Upper lobe of left lung (tissue), 4 donors: ENCODE data around the gene MCEMP1.

Experiments
- POLR2A ChIP-seq, 4 donors: fragments of 450-650 bp; IDR thresholded peaks; one replicate each; pipeline ENCODE4 v1.5.1; 2016 to 2017; ENCODE audit warnings: antibody characterized with exemption in 4 of 4, mild to moderate bottlenecking in 2 of 4
- POLR2AphosphoS5 ChIP-seq, 2 donors: sonication (generic); formaldehyde crosslinking; IDR thresholded peaks; one replicate each; pipeline ENCODE4 v1.5.1; 2017; ENCODE audit warnings: antibody characterized with exemption in 2 of 2
- TF ChIP-seq, protein P1 (sequence below), 6 experiments: fragments of 450-650 bp in 4 of 6; fragments of 200-600 bp in 2 of 6; sonication (generic) in 2 of 6; IDR thresholded peaks; one replicate each; pipeline ENCODE4 v1.5.1; 2016 to 2019; ENCODE audit warnings: antibody characterized with exemption in 6 of 6

- no peak for TF ChIP-seq POLR2AphosphoS5 (IDR thresholded peaks at IDR 0.05)
- TF ChIP-seq, protein P1, sequence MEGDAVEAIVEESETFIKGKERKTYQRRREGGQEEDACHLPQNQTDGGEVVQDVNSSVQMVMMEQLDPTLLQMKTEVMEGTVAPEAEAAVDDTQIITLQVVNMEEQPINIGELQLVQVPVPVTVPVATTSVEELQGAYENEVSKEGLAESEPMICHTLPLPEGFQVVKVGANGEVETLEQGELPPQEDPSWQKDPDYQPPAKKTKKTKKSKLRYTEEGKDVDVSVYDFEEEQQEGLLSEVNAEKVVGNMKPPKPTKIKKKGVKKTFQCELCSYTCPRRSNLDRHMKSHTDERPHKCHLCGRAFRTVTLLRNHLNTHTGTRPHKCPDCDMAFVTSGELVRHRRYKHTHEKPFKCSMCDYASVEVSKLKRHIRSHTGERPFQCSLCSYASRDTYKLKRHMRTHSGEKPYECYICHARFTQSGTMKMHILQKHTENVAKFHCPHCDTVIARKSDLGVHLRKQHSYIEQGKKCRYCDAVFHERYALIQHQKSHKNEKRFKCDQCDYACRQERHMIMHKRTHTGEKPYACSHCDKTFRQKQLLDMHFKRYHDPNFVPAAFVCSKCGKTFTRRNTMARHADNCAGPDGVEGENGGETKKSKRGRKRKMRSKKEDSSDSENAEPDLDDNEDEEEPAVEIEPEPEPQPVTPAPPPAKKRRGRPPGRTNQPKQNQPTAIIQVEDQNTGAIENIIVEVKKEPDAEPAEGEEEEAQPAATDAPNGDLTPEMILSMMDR (IDR thresholded peaks at IDR 0.05) = no peak
- TF ChIP-seq POLR2A (IDR thresholded peaks at IDR 0.05) = no peak
Measured at GRCh38 chr19:7650148-7650547, 26.7 kb upstream of the MCEMP1 start.
